Lower leg skin (tissue), 4 donors: Measurements from ENCODE around the gene TGFA. TPM values are rescaled to one million over a fixed set of nuclear protein-coding genes. Genes with fewer than 3 reads are reported as not detected.

Source experiments
- DNase-seq, 2 donors: peaks; one replicate each; pipeline ENCODE4 v3.0.0-alpha.2; 2019; ENCODE audit warnings: low spot score in 2 of 2
- H3K4me3 ChIP-seq: fragments of 200-600 bp; sonication (generic); 2 replicates; pipeline ENCODE4 v1.5.1; 2017; ENCODE audit warnings: mild to moderate bottlenecking, low read depth; ENCODE audit not compliant: poor library complexity, severe bottlenecking
- CTCF ChIP-seq, 3 donors: fragments of 450-650 bp; IDR thresholded peaks; one replicate each; pipeline ENCODE4 v1.5.1; 2016; ENCODE audit warnings: antibody characterized with exemption in 3 of 3, mild to moderate bottlenecking in 3 of 3, moderate library complexity in 2 of 3
- POLR2A ChIP-seq, 2 donors: fragments of 450-650 bp; IDR thresholded peaks; one replicate each; pipeline ENCODE4 v1.6.1; 2016 to 2017; ENCODE audit warnings: antibody characterized with exemption in 2 of 2, mild to moderate bottlenecking in 1 of 2, moderate library complexity in 1 of 2
- WGBS, 2 donors: methylation state at CpG; one replicate each; pipeline ENCODE4 v1.1.5; 2018; 5-methylcytosine and 5-hydroxymethylcytosine counted together
- intact Hi-C: fragments of 100-400 bp; cut with DNase I; formaldehyde crosslinking; loops from one replicate; pipeline ENCODE4 v1.15.0; 2023; ENCODE audit warnings: low total_unique reads
- total RNA-seq, 4 donors: library from RNA; depleted of rRNA; stranded (reverse); fragments of >200 nt; gene quantifications; one replicate each; pipeline ENCODE4 v1.1.0, GENCODE V29; 2016

Gene TGFA
- 10 to 100 TPM; 56.5 to 78.3 (median 65.0) TPM for total RNA-seq

GRCh38 chr2:70553584-70554337, at the start of gene TGFA:
Gene TGFA, minus strand, starts transcription at chr2:70553826. Its CDS starts 59 bp downstream, at chr2:70553767.
- intact Hi-C loops, result loop anchor here (5.0 kb wide), 1 partner anchor 1404 kb away; no protein-coding TSS in a partner anchor
- peak within 1 kb of the TSS; percentile 48 for H3K4me3 ChIP-seq
- WGBS, 2 donors, result 1 to 3% methylated on average over 30 to 59 of the region's 88 CpGs
- TF ChIP-seq POLR2A (IDR thresholded peaks at IDR 0.05), result no peak
- no peak for TF ChIP-seq CTCF (IDR thresholded peaks at IDR 0.05)
- peak; percentile 67 to 93 for DNase-seq

- no peak overlapping the region for H3K4me3 ChIP-seq
- intact Hi-C loops, result no loop called here
- TF ChIP-seq POLR2A (IDR thresholded peaks at IDR 0.05) (no peak), CTCF (IDR thresholded peaks at IDR 0.05) (no peak)
- no peak for DNase-seq
Observed at GRCh38 chr2:70603066-70603465, 49.4 kb upstream of the TGFA start.

GRCh38 chr2:70598197-70598596, 44.6 kb upstream of the TGFA start:
- TF ChIP-seq CTCF (IDR thresholded peaks at IDR 0.05), result no peak
- no peak for TF ChIP-seq POLR2A (IDR thresholded peaks at IDR 0.05)
- no peak for DNase-seq
- intact Hi-C loops, result no loop called here
- no peak overlapping the region for H3K4me3 ChIP-seq
- WGBS, 2 donors, result 75 to 86% methylated on average over 1 of the region's 1 CpG

DNA sequence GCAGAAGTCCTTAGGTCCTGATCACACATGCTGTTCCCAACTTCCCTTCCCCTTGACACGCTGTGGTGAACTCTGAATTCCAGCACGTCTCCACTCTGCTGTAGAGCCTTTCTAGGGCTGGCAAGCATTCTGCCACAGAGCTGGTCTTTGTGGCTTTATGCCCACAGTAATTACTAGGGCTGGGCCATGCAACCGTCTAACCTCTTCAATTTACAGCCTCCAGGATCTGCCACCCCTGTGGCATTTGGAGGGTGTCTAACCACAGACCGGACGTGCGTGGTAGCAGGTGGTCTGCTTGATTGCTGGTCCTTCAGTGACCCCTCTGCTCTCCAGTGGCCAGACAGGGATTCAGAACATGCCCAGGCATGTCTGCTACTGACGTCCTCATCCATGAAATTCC, 43.1 kb upstream of the TGFA start:
- intact Hi-C loops, result no loop called here
- TF ChIP-seq CTCF (IDR thresholded peaks at IDR 0.05) (no peak), POLR2A (IDR thresholded peaks at IDR 0.05) (no peak)
- no peak for DNase-seq
- 27 to 32% methylated on average over 7 of the region's 7 CpGs for WGBS, 2 donors
- H3K4me3 ChIP-seq, result no peak overlapping the region

DNA sequence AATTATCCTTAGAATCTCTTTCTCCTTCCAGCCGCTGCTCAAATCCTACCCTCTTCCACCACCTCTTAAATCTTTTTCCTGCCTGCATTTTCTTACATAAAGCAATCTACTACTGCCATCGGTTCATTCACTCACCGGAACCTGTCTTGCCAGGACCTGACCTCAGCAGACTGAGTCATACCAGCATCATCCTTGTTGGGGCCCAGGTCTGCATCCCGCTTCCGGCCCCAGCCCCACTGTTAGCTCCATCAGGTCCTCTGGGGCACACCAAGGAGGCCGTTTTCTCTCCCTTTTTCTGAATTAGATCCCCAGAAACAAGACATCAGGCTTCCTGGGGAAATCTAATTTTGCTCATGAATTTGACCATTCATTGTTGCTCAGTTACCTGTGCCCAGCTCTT, 42.7 kb upstream of the TGFA start:
- TF ChIP-seq CTCF (IDR thresholded peaks at IDR 0.05) (no peak), POLR2A (IDR thresholded peaks at IDR 0.05) (no peak)
- intact Hi-C loops, result no loop called here
- DNase-seq, result no peak
- 42 to 51% methylated on average over 6 of the region's 6 CpGs for WGBS, 2 donors
- H3K4me3 ChIP-seq, result no peak overlapping the region

GRCh38 chr2:70583091-70583490, 29.5 kb upstream of the TGFA start:
- TF ChIP-seq POLR2A (IDR thresholded peaks at IDR 0.05) (no peak), CTCF (IDR thresholded peaks at IDR 0.05) (no peak)
- 84 to 87% methylated on average over 7 of the region's 7 CpGs for WGBS, 2 donors
- no peak for DNase-seq
- intact Hi-C loops, result no loop called here
- no peak overlapping the region for H3K4me3 ChIP-seq
